GM12878 (cell line): ENCODE measurements around the gene UNK. TPM values are rescaled to one million over a fixed set of nuclear protein-coding genes. Genes with fewer than 3 reads are reported as not detected.

Source experiments
- ATAC-seq: fragments of 200-7000 bp; cut with Tn5 transposase; 3 replicates; pipeline ENCODE4 v1.9.1; 2020; ENCODE audit warnings: mild to moderate bottlenecking, moderate library complexity
- BruUV-seq: library from RNA; stranded (reverse); fragments of 400-500 nt; replicated peaks from 2 replicates; lab custom pipeline; 2021; lab: Mats Ljungman, UMichigan
- CTCF ChIA-PET: fragments of 300-600 bp; sonication (Branson Sonifier 250); formaldehyde crosslinking; extraction: SDS; loops from one replicate; lab custom pipeline; 2021; ENCODE audit warnings: inconsistent platforms; lab: Yijun Ruan, JAX
- POLR2A ChIA-PET: fragments of 350-600 bp; formaldehyde crosslinking; extraction: SDS; loops from one replicate; lab custom pipeline; 2021; ENCODE audit warnings: inconsistent platforms; lab: Charles Lee
- RAD21 ChIA-PET: fragments of 300-600 bp; sonication (Branson Sonifier 250); formaldehyde crosslinking; loops from one replicate; lab custom pipeline; 2023; ENCODE audit warnings: antibody characterized with exemption; ENCODE audit not compliant: unreplicated experiment; lab: Charles Lee
- SMC1A ChIA-PET: fragments of 300-600 bp; sonication (Branson Sonifier 250); formaldehyde crosslinking; loops from one replicate; lab custom pipeline; 2023; ENCODE audit not compliant: unreplicated experiment, uncharacterized antibody; lab: Charles Lee
- DNase-seq: peaks from one replicate; pipeline ENCODE4 v3.0.0-alpha.2; 2011; ENCODE audit warnings: low read depth, low spot score
- FAIRE-seq: peaks from 3 replicates; lab custom pipeline; 2011; peaks lifted over from hg19 to GRCh38; lab: Jason Lieb, UNC
- H2AFZ ChIP-seq: 2 replicates; pipeline ENCODE4 v1.6.0; 2011; ENCODE audit warnings: low read depth, low read length, control low read depth; ENCODE audit not compliant: control insufficient read depth
- H3K27ac ChIP-seq: 2 replicates; pipeline ENCODE4 v1.5.1; 2011; ENCODE audit warnings: control low read depth; ENCODE audit not compliant: control insufficient read depth, insufficient read depth
- H3K27me3 ChIP-seq, 2 experiments: replicated peaks in 1 of 2; 2 replicates each; pipeline versions ENCODE4 v1.6.0 to v1.6.1; 2011; ENCODE audit warnings: low read length in 1 of 2; ENCODE audit not compliant: control insufficient read depth in 2 of 2, insufficient read depth in 2 of 2
- H3K36me3 ChIP-seq, 2 experiments: 2 replicates each; pipeline ENCODE4 v1.5.1; 2011; ENCODE audit warnings: low read length in 1 of 2; ENCODE audit not compliant: control insufficient read depth in 2 of 2, insufficient read depth in 2 of 2
- H3K4me1 ChIP-seq: 2 replicates; pipeline ENCODE4 v1.6.1; 2011; ENCODE audit warnings: mild to moderate bottlenecking, low read length, moderate library complexity, mixed read lengths; ENCODE audit not compliant: control insufficient read depth, insufficient read depth
- H3K4me2 ChIP-seq: 2 replicates; pipeline ENCODE4 v1.6.0; 2011; ENCODE audit warnings: control low read depth; ENCODE audit not compliant: control insufficient read depth, insufficient read depth
- H3K4me3 ChIP-seq: fragments of 200-600 bp; sonication (generic); 2 replicates; pipeline ENCODE4 v1.5.1; 2016
- H3K79me2 ChIP-seq: 2 replicates; pipeline ENCODE4 v1.6.0; 2011; ENCODE audit warnings: low read length; ENCODE audit not compliant: control insufficient read depth, insufficient read depth
- H3K9ac ChIP-seq: 2 replicates; pipeline ENCODE4 v1.8.0; 2011; ENCODE audit warnings: low read length, control low read depth, mixed read lengths; ENCODE audit not compliant: control insufficient read depth, insufficient read depth
- H3K9me3 ChIP-seq: replicated peaks from 3 replicates; pipeline ENCODE4 v1.5.1; 2011; ENCODE audit warnings: mild to moderate bottlenecking, low read length; ENCODE audit not compliant: control insufficient read depth, insufficient read depth
- H4K20me1 ChIP-seq: 2 replicates; pipeline ENCODE4 v1.6.0; 2011; ENCODE audit not compliant: control insufficient read depth, insufficient read depth
- BRCA1 ChIP-seq: IDR thresholded peaks from 2 replicates; pipeline ENCODE4 v1.6.1; 2011; ENCODE audit warnings: low read depth, low read length, improper control_type of control experiment
- CBX5 ChIP-seq: sonication (generic); IDR thresholded peaks from 2 replicates; pipeline ENCODE4 v1.6.1; 2016; ENCODE audit warnings: low read depth, moderate library complexity, mild to moderate bottlenecking, inconsistent platforms
- CHD2 ChIP-seq: IDR thresholded peaks from 2 replicates; pipeline ENCODE4 v1.6.1; 2011; ENCODE audit warnings: low read depth, low read length, improper control_type of control experiment, borderline replicate concordance
- HSF1 ChIP-seq: fragments of 150-350 bp; IDR thresholded peaks from 2 replicates; pipeline ENCODE4 v1.6.1; 2014; ENCODE audit warnings: mild to moderate bottlenecking, low read depth, low read length
- KLF5 ChIP-seq: fragments of 450-650 bp; IDR thresholded peaks from 2 replicates; pipeline ENCODE4 v1.6.1; 2014; ENCODE audit warnings: mild to moderate bottlenecking; ENCODE audit not compliant: partially characterized antibody
- SIN3A ChIP-seq: IDR thresholded peaks from 2 replicates; pipeline ENCODE4 v1.6.1; 2012; ENCODE audit warnings: low read depth, low read length, improper control_type of control experiment
- TCF12 ChIP-seq: IDR thresholded peaks from 2 replicates; pipeline ENCODE4 v1.6.1; 2011; ENCODE audit warnings: low read depth, mild to moderate bottlenecking, low read length
- ZBTB11 ChIP-seq: fragments of 450-650 bp; formaldehyde crosslinking; IDR thresholded peaks from 2 replicates; pipeline ENCODE4 v1.5.0; 2022; ENCODE audit warnings: mild to moderate bottlenecking, missing genetic modification characterization
- ZBTB33 ChIP-seq: fragments of 450-650 bp; IDR thresholded peaks from 2 replicates; pipeline ENCODE4 v1.6.1; 2017; ENCODE audit warnings: mild to moderate bottlenecking
- ZNF592 ChIP-seq: fragments of 450-650 bp; IDR thresholded peaks from 2 replicates; pipeline ENCODE4 v1.6.1; 2017; ENCODE audit warnings: mild to moderate bottlenecking, moderate library complexity
- ZNF622 ChIP-seq: fragments of 450-650 bp; IDR thresholded peaks from 2 replicates; pipeline ENCODE4 v1.6.1; 2017; ENCODE audit warnings: mild to moderate bottlenecking, inconsistent platforms
- WGBS: methylation state at CpG from one replicate; pipeline ENCODE4 v1.1.6; 2016; ENCODE audit warnings: low lambda C conversion rate; ENCODE audit not compliant: insufficient replicate concordance, insufficient coverage; ENCODE audit errors: missing lambda C conversion rate; 5-methylcytosine and 5-hydroxymethylcytosine counted together
- in situ Hi-C: fragments of 300-500 bp; cut with MboI; formaldehyde crosslinking; loops from 9 replicates; pipeline ENCODE4 v1.14.3; 2018; ENCODE audit warnings: mixed read lengths
- intact Hi-C: fragments of 100-400 bp; cut with micrococcal nuclease; formaldehyde crosslinking; loops from one replicate; pipeline ENCODE4 v1.14.2; 2022; ENCODE audit not compliant: unreplicated experiment
- polyA plus RNA-seq, 11 experiments: library from polyadenylated mRNA; depleted of rRNA in 4 of 11; unstranded in 6 of 11; stranded (reverse) in 5 of 11; fragments of >200 nt; fragmentation: Nextera tagmentation in 4 of 11; fragmentation: Illumina TruSeq in 1 of 11; extraction: Ambion mirVana in 4 of 11; extraction: Trizol in 1 of 11; gene quantifications; 1 replicate in 1 of 11; 2 replicates in 10 of 11; pipeline versions ENCODE4 v1.2.1 to v1.2.3, GENCODE V29; 2011 to 2016; ENCODE audit warnings: inconsistent platforms in 2 of 11, missing spikeins in 2 of 11, low read depth in 1 of 11
- total RNA-seq, 4 experiments: library from RNA; depleted of rRNA in 3 of 4; stranded (reverse); fragments of >200 nt in 3 of 4; fragmentation: Illumina TruSeq in 1 of 4; extraction: Trizol in 1 of 4; gene quantifications; 2 replicates each; pipeline versions ENCODE4 v1.2.1 to v1.2.3, GENCODE V29; 2013 to 2021
- TF ChIP-seq, protein P1 (sequence below): fragments of 450-650 bp; IDR thresholded peaks from 2 replicates; pipeline ENCODE4 v1.6.1; 2017; ENCODE audit warnings: borderline replicate concordance

UNK gene
- total and polyA plus RNA-seq, 10 of the 15 experiments (the other 5 are each of a cell fraction or from before 2014, with no cell fraction given) = 8.9 to 34.5 (median 27.3) TPM

GRCh38 chr17:75755990-75756389, 28.6 kb upstream of the UNK start:
- intact Hi-C loops (no loop called here), in situ Hi-C loops (no loop called here)
- no peaks in the 10 kb centered on the region for H3K27me3 ChIP-seq
- H3K79me2 ChIP-seq = no peaks in the 10 kb centered on the region
- no peak for FAIRE-seq
- ChIA-PET POLR2A (no interaction called here), RAD21 (no interaction called here), CTCF (interaction anchor here (0.8 to 4.3 kb wide), 3 partner anchors 8 to 136 kb away, joined by 3 to 75 read pairs (median 3); partner anchors contain the start of gene GALK1), SMC1A (no interaction called here)
- DNase-seq = no peak
- no peaks in the 10 kb centered on the region for H3K36me3 ChIP-seq
- no TSS peak for BruUV-seq
- no peak overlapping the region for H3K4me3 ChIP-seq
- no peak overlapping the region for H3K4me2 ChIP-seq
- no peak for ATAC-seq
- no peak overlapping the region for H2AFZ ChIP-seq
- no peak overlapping the region for H3K27ac ChIP-seq
- H3K9ac ChIP-seq = no peak overlapping the region
- no peaks in the 10 kb centered on the region for H3K9me3 ChIP-seq
- H3K4me1 ChIP-seq = peaks cover 10% of the 10 kb centered on the region
- H4K20me1 ChIP-seq = no peaks in the 10 kb centered on the region
- WGBS = 96% methylated on average over 2 of the region's 2 CpGs
- no peak for TF ChIP-seq TCF12
- no peak for TF ChIP-seq CBX5
- TF ChIP-seq HSF1 = no peak
- TF ChIP-seq, protein P1, sequence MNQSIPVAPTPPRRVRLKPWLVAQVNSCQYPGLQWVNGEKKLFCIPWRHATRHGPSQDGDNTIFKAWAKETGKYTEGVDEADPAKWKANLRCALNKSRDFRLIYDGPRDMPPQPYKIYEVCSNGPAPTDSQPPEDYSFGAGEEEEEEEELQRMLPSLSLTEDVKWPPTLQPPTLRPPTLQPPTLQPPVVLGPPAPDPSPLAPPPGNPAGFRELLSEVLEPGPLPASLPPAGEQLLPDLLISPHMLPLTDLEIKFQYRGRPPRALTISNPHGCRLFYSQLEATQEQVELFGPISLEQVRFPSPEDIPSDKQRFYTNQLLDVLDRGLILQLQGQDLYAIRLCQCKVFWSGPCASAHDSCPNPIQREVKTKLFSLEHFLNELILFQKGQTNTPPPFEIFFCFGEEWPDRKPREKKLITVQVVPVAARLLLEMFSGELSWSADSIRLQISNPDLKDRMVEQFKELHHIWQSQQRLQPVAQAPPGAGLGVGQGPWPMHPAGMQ = no peak
- no peak for TF ChIP-seq ZNF622
- no peak for TF ChIP-seq SIN3A
- TF ChIP-seq KLF5 = no peak
- no peak for TF ChIP-seq ZBTB33
- TF ChIP-seq CHD2 = no peak
- TF ChIP-seq ZBTB11 = no peak
- no peak for TF ChIP-seq ZNF592
- no peak for TF ChIP-seq BRCA1
